ENCODE measurements around the gene DUOXA2. TPM values are rescaled to one million over a fixed set of nuclear protein-coding genes. Genes with fewer than 3 reads are reported as not detected.

DUOXA2 gene
- total RNA-seq, 2 donors from 2014 or later = not detected

DNA sequence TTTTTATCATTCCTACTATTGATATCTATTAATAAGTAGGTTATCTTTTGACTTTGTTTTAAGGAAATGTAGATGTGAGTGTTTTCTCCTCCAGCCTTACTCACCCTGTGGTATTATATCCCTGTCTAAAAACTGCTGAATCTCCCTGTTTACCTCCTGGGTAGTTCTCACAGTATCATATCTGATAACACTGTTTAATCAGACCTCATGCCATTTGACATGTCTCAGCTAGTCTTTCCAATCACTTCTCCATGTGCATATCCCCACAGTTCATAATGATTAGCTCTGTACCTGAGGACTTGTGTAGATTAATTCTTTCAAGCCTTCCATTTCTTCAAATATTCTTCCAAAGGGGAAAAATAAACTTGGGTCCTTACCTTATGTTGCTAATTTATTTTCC is 30.9 kb upstream of the DUOXA2 start:
- ATAC-seq (ENCODE audit: insufficient number of reproducible peaks, low FRiP score, low read depth) = no peak
- H3K27me3 ChIP-seq (replicated peaks; ENCODE audit: insufficient read depth) = no peaks in the 10 kb centered on the region
- no peak overlapping the region for H3K4me3 ChIP-seq
- H3K4me1 ChIP-seq (ENCODE audit: control insufficient read depth in 1 of 2, low read depth in 2 of 2) = no peaks in the 10 kb centered on the region
- no peaks in the 10 kb centered on the region for H3K9me3 ChIP-seq
- no peak overlapping the region for H3K27ac ChIP-seq
- TF ChIP-seq, protein P1, sequence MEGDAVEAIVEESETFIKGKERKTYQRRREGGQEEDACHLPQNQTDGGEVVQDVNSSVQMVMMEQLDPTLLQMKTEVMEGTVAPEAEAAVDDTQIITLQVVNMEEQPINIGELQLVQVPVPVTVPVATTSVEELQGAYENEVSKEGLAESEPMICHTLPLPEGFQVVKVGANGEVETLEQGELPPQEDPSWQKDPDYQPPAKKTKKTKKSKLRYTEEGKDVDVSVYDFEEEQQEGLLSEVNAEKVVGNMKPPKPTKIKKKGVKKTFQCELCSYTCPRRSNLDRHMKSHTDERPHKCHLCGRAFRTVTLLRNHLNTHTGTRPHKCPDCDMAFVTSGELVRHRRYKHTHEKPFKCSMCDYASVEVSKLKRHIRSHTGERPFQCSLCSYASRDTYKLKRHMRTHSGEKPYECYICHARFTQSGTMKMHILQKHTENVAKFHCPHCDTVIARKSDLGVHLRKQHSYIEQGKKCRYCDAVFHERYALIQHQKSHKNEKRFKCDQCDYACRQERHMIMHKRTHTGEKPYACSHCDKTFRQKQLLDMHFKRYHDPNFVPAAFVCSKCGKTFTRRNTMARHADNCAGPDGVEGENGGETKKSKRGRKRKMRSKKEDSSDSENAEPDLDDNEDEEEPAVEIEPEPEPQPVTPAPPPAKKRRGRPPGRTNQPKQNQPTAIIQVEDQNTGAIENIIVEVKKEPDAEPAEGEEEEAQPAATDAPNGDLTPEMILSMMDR (IDR thresholded peaks at IDR 0.05) = no peak
- no peak for DNase-seq (ENCODE audit: low spot score)
- H3K36me3 ChIP-seq = no peaks in the 10 kb centered on the region

DNA sequence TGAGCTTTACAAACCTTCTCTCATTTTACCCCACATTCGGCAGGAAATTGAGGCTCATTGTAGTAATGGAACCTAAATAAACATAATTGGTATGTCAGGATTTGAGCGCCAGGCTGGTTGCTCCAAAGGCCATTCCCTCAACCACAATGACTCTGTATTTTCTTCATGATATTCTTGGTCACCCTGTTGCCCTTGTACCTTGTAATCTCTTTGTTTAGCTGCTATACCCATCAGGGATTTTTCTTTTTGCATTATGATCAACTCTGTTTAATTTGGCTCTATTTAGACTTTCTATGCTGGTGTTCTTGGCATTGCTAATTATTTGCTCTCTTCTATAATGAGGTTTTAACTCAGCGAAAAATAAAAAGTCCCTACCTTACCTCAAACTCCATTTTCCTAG is 30.0 kb upstream of the DUOXA2 start:
- Histone ChIP-seq H3K36me3 (no peaks in the 10 kb centered on the region), H3K27me3 (replicated peaks; ENCODE audit: insufficient read depth) (no peaks in the 10 kb centered on the region), H3K4me1 (ENCODE audit: control insufficient read depth in 1 of 2, low read depth in 2 of 2) (no peaks in the 10 kb centered on the region), H3K9me3 (no peaks in the 10 kb centered on the region), H3K27ac (no peak overlapping the region), H3K4me3 (no peak overlapping the region)
- DNase-seq (ENCODE audit: low spot score) = no peak
- no peak for ATAC-seq (ENCODE audit: insufficient number of reproducible peaks, low FRiP score, low read depth)
- TF ChIP-seq, protein P1 (IDR thresholded peaks at IDR 0.05) = no peak

DNA sequence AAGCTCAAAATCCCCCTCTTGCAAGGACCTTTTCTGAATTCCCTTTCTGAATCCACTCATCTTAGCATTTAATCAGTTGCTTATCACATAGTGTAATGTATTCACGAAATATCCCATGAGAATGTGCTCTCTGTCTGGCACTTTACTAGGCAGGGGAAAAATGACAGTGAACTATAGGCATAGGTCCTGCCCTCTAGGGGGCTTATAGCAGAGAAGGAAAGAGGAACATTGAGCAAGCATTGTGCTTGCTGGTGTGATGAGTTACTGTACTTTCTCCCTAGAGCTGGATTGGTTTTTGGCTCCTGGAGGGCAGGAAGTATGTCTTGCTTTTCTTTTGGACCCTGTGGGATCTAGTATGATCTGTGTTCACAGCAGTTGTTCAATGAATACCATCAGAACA is 26.6 kb upstream of the DUOXA2 start:
- H3K36me3 ChIP-seq = no peaks in the 10 kb centered on the region
- H3K9me3 ChIP-seq = no peaks in the 10 kb centered on the region
- no peak overlapping the region for H3K4me3 ChIP-seq
- H3K4me1 ChIP-seq (ENCODE audit: control insufficient read depth in 1 of 2, low read depth in 2 of 2) = no peaks in the 10 kb centered on the region
- H3K27me3 ChIP-seq (replicated peaks; ENCODE audit: insufficient read depth) = no peaks in the 10 kb centered on the region
- TF ChIP-seq, protein P1 (IDR thresholded peaks at IDR 0.05) = no peak
- no peak for DNase-seq (ENCODE audit: low spot score)
- no peak overlapping the region for H3K27ac ChIP-seq
- ATAC-seq (ENCODE audit: insufficient number of reproducible peaks, low FRiP score, low read depth) = no peak

DNA sequence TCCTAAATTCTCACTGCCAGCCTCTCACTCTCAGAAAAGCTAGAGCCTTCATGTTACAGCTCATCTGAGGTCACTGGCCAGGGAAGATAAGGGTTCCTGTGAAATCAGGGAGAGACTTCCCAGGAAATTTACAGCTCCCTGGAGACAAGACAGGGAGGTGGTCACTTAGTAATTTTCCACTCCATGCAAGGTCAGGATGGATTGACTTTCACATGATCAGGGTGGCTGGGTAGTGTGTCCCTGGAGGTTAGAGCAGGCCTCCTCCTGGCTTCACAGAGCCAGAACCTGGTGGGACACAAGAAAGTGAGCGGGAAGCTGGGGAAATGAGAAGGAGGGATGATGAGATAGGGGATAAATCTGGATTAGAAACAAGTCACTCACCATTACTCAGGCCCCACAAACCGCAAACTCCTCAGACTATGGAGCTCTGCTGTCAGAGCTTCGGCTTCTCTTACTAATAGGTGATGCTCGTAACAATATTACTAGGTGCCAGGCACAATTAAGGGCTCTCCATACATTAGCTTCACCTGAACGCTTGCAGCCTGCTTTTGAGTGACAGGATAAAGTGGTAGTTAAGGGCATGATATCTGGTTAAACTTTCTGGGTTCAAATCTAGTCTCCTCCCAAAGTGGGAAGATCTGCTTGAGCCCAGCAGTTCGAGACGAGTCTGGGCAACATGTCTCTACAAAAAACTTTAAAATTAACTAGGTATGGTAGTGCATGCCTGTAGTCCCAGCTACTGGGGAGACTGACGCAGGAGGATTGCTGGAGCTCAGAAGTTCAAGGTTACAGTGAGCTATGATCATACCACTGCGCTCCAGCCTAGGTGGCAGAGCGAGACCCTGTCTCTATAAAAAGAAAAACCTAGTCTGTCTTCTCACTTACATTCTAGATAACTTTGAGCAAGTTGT is 25.1 kb upstream of the DUOXA2 start:
- no peak overlapping the region for H3K27ac ChIP-seq
- DNase-seq (ENCODE audit: low spot score) = no peak
- no peaks in the 10 kb centered on the region for H3K27me3 ChIP-seq (replicated peaks; ENCODE audit: insufficient read depth)
- no peaks in the 10 kb centered on the region for H3K36me3 ChIP-seq
- no peak for ATAC-seq (ENCODE audit: insufficient number of reproducible peaks, low FRiP score, low read depth)
- TF ChIP-seq, protein P1 (IDR thresholded peaks at IDR 0.05) = no peak
- H3K4me3 ChIP-seq = no peak overlapping the region
- H3K9me3 ChIP-seq = no peaks in the 10 kb centered on the region
- no peaks in the 10 kb centered on the region for H3K4me1 ChIP-seq (ENCODE audit: control insufficient read depth in 1 of 2, low read depth in 2 of 2)

DNA sequence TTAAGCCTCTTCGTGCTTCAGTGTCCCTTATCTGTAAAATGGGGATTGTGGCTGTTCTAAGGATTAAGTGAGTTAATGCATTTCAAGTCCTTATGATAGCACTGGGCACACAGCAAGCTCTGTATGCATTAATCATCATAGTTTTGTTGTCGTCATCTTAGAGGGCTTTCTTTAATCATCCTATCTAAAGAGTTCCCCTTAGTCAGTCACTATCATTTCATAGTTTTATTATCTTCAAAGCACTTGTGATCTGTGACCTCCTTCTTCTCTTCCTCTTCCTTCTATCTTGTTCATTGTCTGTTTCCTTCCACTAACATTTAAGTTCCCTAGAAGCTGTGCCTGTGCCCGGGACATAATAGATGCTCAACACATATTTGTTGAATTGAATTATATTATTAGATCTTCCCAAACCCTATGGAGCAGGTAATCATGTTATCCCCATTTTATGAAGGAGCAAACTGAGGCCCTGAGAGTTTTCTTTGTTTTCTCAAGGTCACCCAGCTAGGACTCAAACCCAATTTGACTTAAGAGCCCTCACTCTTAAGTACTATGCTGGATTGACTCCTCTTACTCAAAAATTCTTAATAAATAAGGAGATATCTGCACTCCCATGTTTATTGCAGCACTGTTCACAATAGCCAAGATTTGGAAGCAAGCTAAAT is 24.3 kb upstream of the DUOXA2 start:
- TF ChIP-seq, protein P1 (IDR thresholded peaks at IDR 0.05) = no peak
- Histone ChIP-seq H3K9me3 (no peaks in the 10 kb centered on the region), H3K27ac (no peak overlapping the region), H3K27me3 (replicated peaks; ENCODE audit: insufficient read depth) (no peaks in the 10 kb centered on the region), H3K4me1 (ENCODE audit: control insufficient read depth in 1 of 2, low read depth in 2 of 2) (no peaks in the 10 kb centered on the region), H3K4me3 (no peak overlapping the region), H3K36me3 (no peaks in the 10 kb centered on the region)
- DNase-seq (ENCODE audit: low spot score) (no peak), ATAC-seq (ENCODE audit: insufficient number of reproducible peaks, low FRiP score, low read depth) (no peak)
